H9 (cell line): ENCODE results near the gene SLC1A4. TPM values are rescaled to one million over a fixed set of nuclear protein-coding genes. Genes with fewer than 3 reads are reported as not detected.

Experiments used
- DNase-seq: peaks from one replicate; pipeline ENCODE4 v3.0.0-alpha.2; 2017
- H2AFZ ChIP-seq: one replicate; pipeline ENCODE4 v1.6.1; 2013; ENCODE audit warnings: mild to moderate bottlenecking, low read length, control low read depth, moderate library complexity
- H2AK5ac ChIP-seq: 2 replicates; pipeline ENCODE4 v1.6.1; 2013; ENCODE audit warnings: low read length, control low read depth, mixed read lengths; ENCODE audit not compliant: insufficient read length
- H2BK120ac ChIP-seq: one replicate; pipeline ENCODE4 v1.6.1; 2013; ENCODE audit warnings: low read depth, mild to moderate bottlenecking, low read length, control low read depth, inconsistent platforms; ENCODE audit not compliant: poor library complexity, severe bottlenecking
- H2BK12ac ChIP-seq: 2 replicates; pipeline ENCODE4 v1.6.1; 2013; ENCODE audit warnings: low read length, control low read depth, mixed read lengths, low read depth; ENCODE audit not compliant: insufficient read length
- H2BK15ac ChIP-seq: 2 replicates; pipeline ENCODE4 v1.6.1; 2013; ENCODE audit warnings: low read depth, low read length, control low read depth
- H2BK20ac ChIP-seq: one replicate; pipeline ENCODE4 v1.6.1; 2013; ENCODE audit warnings: low read depth, mild to moderate bottlenecking, low read length, control low read depth, inconsistent platforms; ENCODE audit not compliant: poor library complexity, severe bottlenecking
- H2BK5ac ChIP-seq: 2 replicates; pipeline ENCODE4 v1.6.1; 2013; ENCODE audit warnings: low read length, control low read depth, mixed read lengths; ENCODE audit not compliant: insufficient read length
- H3K14ac ChIP-seq: 2 replicates; pipeline ENCODE4 v1.6.1; 2013; ENCODE audit warnings: low read length, control low read depth; ENCODE audit not compliant: insufficient read depth
- H3K18ac ChIP-seq: 2 replicates; pipeline ENCODE4 v1.6.1; 2013; ENCODE audit warnings: low read depth, mild to moderate bottlenecking, mixed read lengths, low read length, control low read depth; ENCODE audit not compliant: insufficient read length
- H3K23ac ChIP-seq: 2 replicates; pipeline ENCODE4 v1.6.1; 2013; ENCODE audit warnings: low read length, control low read depth, mixed read lengths, low read depth; ENCODE audit not compliant: insufficient read length
- H3K23me2 ChIP-seq: 2 replicates; pipeline ENCODE4 v1.6.1; 2013; ENCODE audit warnings: low read depth, mild to moderate bottlenecking, mixed read lengths, low read length, control low read depth; ENCODE audit not compliant: insufficient read length, poor library complexity, severe bottlenecking
- H3K27ac ChIP-seq: 2 replicates; pipeline ENCODE4 v1.5.1; 2013; ENCODE audit warnings: low read length, control low read depth, mixed read lengths, low read depth; ENCODE audit not compliant: insufficient read length
- H3K27me3 ChIP-seq: 2 replicates; pipeline ENCODE4 v1.6.1; 2013; ENCODE audit warnings: low read length, control low read depth, inconsistent platforms; ENCODE audit not compliant: insufficient read depth
- H3K4ac ChIP-seq: 2 replicates; pipeline ENCODE4 v1.6.1; 2013; ENCODE audit warnings: low read depth, mild to moderate bottlenecking, control low read depth, inconsistent platforms, low read length, moderate library complexity
- H3K4me1 ChIP-seq: 2 replicates; pipeline ENCODE4 v1.6.1; 2013; ENCODE audit warnings: low read length, control low read depth, inconsistent platforms; ENCODE audit not compliant: insufficient read depth
- H3K4me2 ChIP-seq: 2 replicates; pipeline ENCODE4 v1.6.1; 2013; ENCODE audit warnings: low read length, control low read depth, mixed read lengths; ENCODE audit not compliant: insufficient read length, insufficient read depth
- H3K56ac ChIP-seq: 2 replicates; pipeline ENCODE4 v1.6.1; 2013; ENCODE audit warnings: low read depth, mild to moderate bottlenecking, mixed read lengths, low read length, control low read depth; ENCODE audit not compliant: insufficient read length
- H3K79me1 ChIP-seq: 2 replicates; pipeline ENCODE4 v1.6.1; 2013; ENCODE audit warnings: low read depth, mild to moderate bottlenecking, moderate library complexity, low read length, control low read depth, inconsistent platforms; ENCODE audit not compliant: insufficient read depth, poor library complexity, severe bottlenecking
- H3K79me2 ChIP-seq: 2 replicates; pipeline ENCODE4 v1.6.1; 2013; ENCODE audit warnings: low read length, control low read depth, inconsistent platforms; ENCODE audit not compliant: insufficient read depth
- H3K9ac ChIP-seq: 2 replicates; pipeline ENCODE4 v1.6.1; 2013; ENCODE audit warnings: low read length, control low read depth, mixed read lengths; ENCODE audit not compliant: insufficient read length; ENCODE audit errors: extremely low read depth
- H3K9me3 ChIP-seq: one replicate; pipeline ENCODE4 v1.6.1; 2013; ENCODE audit warnings: low read depth, low read length, inconsistent platforms; ENCODE audit not compliant: control insufficient read depth
- H3T11ph ChIP-seq: one replicate; pipeline ENCODE4 v1.6.1; 2013; ENCODE audit warnings: mild to moderate bottlenecking, low read length, control low read depth, inconsistent platforms
- H4K20me1 ChIP-seq: one replicate; pipeline ENCODE4 v1.6.1; 2013; ENCODE audit not compliant: control insufficient read depth, insufficient read length, insufficient read depth
- H4K5ac ChIP-seq: 2 replicates; pipeline ENCODE4 v1.6.1; 2013; ENCODE audit warnings: low read depth, mild to moderate bottlenecking, mixed read lengths, low read length, control low read depth; ENCODE audit not compliant: insufficient read length
- H4K8ac ChIP-seq: replicated peaks from 2 replicates; pipeline ENCODE4 v1.6.1; 2013; ENCODE audit warnings: low read length, control low read depth, mixed read lengths, low read depth; ENCODE audit not compliant: insufficient read length
- H4K91ac ChIP-seq: 2 replicates; pipeline ENCODE4 v1.6.1; 2013; ENCODE audit warnings: low read depth, mild to moderate bottlenecking, moderate library complexity, mixed read lengths, low read length, control low read depth; ENCODE audit not compliant: insufficient read length
- H3K27ac Mint-ChIP-seq, 3 experiments: 2 replicates in 2 of 3; 3 replicates in 1 of 3; pipeline ENCODE4 v1.8.0; 2020 to 2021; ENCODE audit warnings: mixed read lengths in 3 of 3, mild to moderate bottlenecking in 1 of 3, moderate library complexity in 1 of 3
- H3K27me3 Mint-ChIP-seq: 2 replicates; pipeline ENCODE4 v1.8.0; 2021; ENCODE audit warnings: low read depth, mild to moderate bottlenecking, moderate library complexity, mixed read lengths
- H3K36me3 Mint-ChIP-seq, 3 experiments: 2 replicates in 2 of 3; 3 replicates in 1 of 3; pipeline ENCODE4 v1.8.0; 2020 to 2021; ENCODE audit warnings: low read depth in 3 of 3, mixed read lengths in 3 of 3; ENCODE audit not compliant: insufficient read depth in 1 of 3
- H3K4me1 Mint-ChIP-seq, 2 experiments: 2 replicates each; pipeline ENCODE4 v1.8.0; 2020; ENCODE audit warnings: mixed read lengths in 2 of 2
- H3K4me3 Mint-ChIP-seq, 2 experiments: 2 replicates in 1 of 2; 3 replicates in 1 of 2; pipeline ENCODE4 v1.8.0; 2020 to 2021; ENCODE audit warnings: mild to moderate bottlenecking in 2 of 2, mixed read lengths in 2 of 2, moderate library complexity in 1 of 2
- H3K9me3 Mint-ChIP-seq, 2 experiments: 2 replicates in 1 of 2; 3 replicates in 1 of 2; pipeline ENCODE4 v1.8.0; 2020; ENCODE audit warnings: mild to moderate bottlenecking in 2 of 2, mixed read lengths in 2 of 2, moderate library complexity in 1 of 2
- WGBS: extraction: QIAGEN DNeasy Blood & Tissue Kit; methylation state at CpG from one replicate; pipeline ENCODE4 v1.1.7; 2013; ENCODE audit warnings: missing lambda C conversion rate, low lambda C conversion rate, mixed read lengths; ENCODE audit not compliant: insufficient read length; ENCODE audit errors: extremely low coverage; 5-methylcytosine and 5-hydroxymethylcytosine counted together
- total RNA-seq: library from RNA; stranded (reverse); gene quantifications from 2 replicates; pipeline ENCODE4 v1.2.1, GENCODE V29; 2021
- TF ChIP-seq, protein P1 (sequence below): fragments of 200-600 bp; sonication (generic); conservative IDR thresholded peaks from 3 replicates; pipeline ENCODE4 v1.8.0; 2021; ENCODE audit warnings: antibody characterized with exemption, mild to moderate bottlenecking

SLC1A4 gene
- total RNA-seq, 1 experiment from 2014 or later, result 1.9 TPM

GRCh38 chr2:65032019-65032975, 43.1 kb downstream of the SLC1A4 start:
- no CpG with 5 or more reads among the region's 13 CpGs for WGBS
- H3K36me3 Mint-ChIP-seq, result peaks cover 0 to 5% (median 0%) of the 10 kb centered on the region in 3 experiments; a peak in 2 of 7 replicates
- no peak overlapping the region for H2BK15ac ChIP-seq
- no peak overlapping the region for H3K23ac ChIP-seq
- TF ChIP-seq, protein P1, sequence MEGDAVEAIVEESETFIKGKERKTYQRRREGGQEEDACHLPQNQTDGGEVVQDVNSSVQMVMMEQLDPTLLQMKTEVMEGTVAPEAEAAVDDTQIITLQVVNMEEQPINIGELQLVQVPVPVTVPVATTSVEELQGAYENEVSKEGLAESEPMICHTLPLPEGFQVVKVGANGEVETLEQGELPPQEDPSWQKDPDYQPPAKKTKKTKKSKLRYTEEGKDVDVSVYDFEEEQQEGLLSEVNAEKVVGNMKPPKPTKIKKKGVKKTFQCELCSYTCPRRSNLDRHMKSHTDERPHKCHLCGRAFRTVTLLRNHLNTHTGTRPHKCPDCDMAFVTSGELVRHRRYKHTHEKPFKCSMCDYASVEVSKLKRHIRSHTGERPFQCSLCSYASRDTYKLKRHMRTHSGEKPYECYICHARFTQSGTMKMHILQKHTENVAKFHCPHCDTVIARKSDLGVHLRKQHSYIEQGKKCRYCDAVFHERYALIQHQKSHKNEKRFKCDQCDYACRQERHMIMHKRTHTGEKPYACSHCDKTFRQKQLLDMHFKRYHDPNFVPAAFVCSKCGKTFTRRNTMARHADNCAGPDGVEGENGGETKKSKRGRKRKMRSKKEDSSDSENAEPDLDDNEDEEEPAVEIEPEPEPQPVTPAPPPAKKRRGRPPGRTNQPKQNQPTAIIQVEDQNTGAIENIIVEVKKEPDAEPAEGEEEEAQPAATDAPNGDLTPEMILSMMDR, result no peak
- no peak overlapping the region for H4K91ac ChIP-seq
- H3K9me3 ChIP-seq, result no peaks in the 10 kb centered on the region
- no peak overlapping the region for H2AFZ ChIP-seq
- no peaks in the 10 kb centered on the region for H3K23me2 ChIP-seq
- no peak for DNase-seq
- H3K9me3 Mint-ChIP-seq, result no peaks in the 10 kb centered on the region
- H3K4me3 Mint-ChIP-seq, result no peak overlapping the region; a peak in 1 of 5 replicates
- peaks cover 26 to 29% of the 10 kb centered on the region in 2 experiments for H3K4me1 Mint-ChIP-seq
- H4K8ac ChIP-seq, result no peak overlapping the region
- no peak overlapping the region for H2BK5ac ChIP-seq
- H3K79me2 ChIP-seq, result no peaks in the 10 kb centered on the region
- peaks cover 2% of the 10 kb centered on the region; the same call in 1 of the 2 replicates for H3K27me3 Mint-ChIP-seq
- no peak overlapping the region for H3K4me2 ChIP-seq
- no peak overlapping the region for H3K4ac ChIP-seq
- H3K56ac ChIP-seq, result no peak overlapping the region
- no peak overlapping the region for H3T11ph ChIP-seq
- H4K20me1 ChIP-seq, result no peaks in the 10 kb centered on the region
- no peak overlapping the region for H3K18ac ChIP-seq
- H3K9ac ChIP-seq, result no peak overlapping the region
- H2BK20ac ChIP-seq, result no peak overlapping the region
- H3K27me3 ChIP-seq, result no peaks in the 10 kb centered on the region
- no peak overlapping the region for H2BK120ac ChIP-seq
- no peak overlapping the region for H3K27ac ChIP-seq
- no peak overlapping the region for H2AK5ac ChIP-seq
- no peaks in the 10 kb centered on the region for H3K79me1 ChIP-seq
- H3K4me1 ChIP-seq, result peaks cover 8% of the 10 kb centered on the region
- peak overlapping the region in 1 of 3 experiments; percentile 82; a peak in 5 of 7 replicates for H3K27ac Mint-ChIP-seq
- no peak overlapping the region for H3K14ac ChIP-seq
- no peak overlapping the region for H2BK12ac ChIP-seq
- H4K5ac ChIP-seq, result no peak overlapping the region
